ENCODE results near the gene FPGS. TPM values are rescaled to one million over a fixed set of nuclear protein-coding genes. Genes with fewer than 3 reads are reported as not detected.

FPGS gene
- total RNA-seq, 1 experiment from 2014 or later, result 81.7 TPM

DNA sequence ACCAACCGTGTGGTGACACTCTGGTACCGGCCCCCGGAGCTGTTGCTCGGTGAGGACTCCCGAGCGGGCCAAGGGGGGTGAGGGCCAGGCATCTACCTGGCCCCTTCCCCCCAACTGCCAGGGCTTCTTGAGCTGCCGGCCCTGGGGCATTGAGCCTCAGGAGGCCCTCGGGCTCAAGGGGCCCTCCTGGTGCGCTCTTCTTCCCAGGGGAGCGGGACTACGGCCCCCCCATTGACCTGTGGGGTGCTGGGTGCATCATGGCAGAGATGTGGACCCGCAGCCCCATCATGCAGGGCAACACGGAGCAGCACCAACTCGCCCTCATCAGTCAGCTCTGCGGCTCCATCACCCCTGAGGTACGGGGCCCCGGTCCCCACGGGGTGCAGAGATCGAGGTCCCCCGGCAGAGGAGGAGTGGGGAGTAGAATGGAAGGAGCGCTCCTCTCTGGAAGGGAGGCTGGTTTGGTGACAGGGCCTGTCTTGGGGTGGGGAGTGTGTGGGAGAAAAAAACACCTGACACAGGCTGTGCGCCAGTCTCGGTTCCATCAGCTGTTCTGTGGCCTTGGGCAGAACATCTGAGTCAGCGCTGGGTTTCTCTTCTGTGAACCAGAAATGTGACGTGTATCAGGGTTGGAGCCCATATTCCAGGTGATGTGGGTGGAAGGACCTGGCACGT, 14.2 kb upstream of the FPGS start (continued):
- TF ChIP-seq, protein P1, sequence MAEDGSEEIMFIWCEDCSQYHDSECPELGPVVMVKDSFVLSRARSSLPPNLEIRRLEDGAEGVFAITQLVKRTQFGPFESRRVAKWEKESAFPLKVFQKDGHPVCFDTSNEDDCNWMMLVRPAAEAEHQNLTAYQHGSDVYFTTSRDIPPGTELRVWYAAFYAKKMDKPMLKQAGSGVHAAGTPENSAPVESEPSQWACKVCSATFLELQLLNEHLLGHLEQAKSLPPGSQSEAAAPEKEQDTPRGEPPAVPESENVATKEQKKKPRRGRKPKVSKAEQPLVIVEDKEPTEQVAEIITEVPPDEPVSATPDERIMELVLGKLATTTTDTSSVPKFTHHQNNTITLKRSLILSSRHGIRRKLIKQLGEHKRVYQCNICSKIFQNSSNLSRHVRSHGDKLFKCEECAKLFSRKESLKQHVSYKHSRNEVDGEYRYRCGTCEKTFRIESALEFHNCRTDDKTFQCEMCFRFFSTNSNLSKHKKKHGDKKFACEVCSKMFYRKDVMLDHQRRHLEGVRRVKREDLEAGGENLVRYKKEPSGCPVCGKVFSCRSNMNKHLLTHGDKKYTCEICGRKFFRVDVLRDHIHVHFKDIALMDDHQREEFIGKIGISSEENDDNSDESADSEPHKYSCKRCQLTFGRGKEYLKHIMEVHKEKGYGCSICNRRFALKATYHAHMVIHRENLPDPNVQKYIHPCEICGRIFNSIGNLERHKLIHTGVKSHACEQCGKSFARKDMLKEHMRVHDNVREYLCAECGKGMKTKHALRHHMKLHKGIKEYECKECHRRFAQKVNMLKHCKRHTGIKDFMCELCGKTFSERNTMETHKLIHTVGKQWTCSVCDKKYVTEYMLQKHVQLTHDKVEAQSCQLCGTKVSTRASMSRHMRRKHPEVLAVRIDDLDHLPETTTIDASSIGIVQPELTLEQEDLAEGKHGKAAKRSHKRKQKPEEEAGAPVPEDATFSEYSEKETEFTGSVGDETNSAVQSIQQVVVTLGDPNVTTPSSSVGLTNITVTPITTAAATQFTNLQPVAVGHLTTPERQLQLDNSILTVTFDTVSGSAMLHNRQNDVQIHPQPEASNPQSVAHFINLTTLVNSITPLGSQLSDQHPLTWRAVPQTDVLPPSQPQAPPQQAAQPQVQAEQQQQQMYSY (CRISPR knock-in tag; IDR thresholded peaks at IDR 0.05), result no peak
- no peak for TF ChIP-seq JAZF1 (CRISPR knock-in tag; IDR thresholded peaks at IDR 0.05)
- no peak for TF ChIP-seq RORB (CRISPR knock-in tag; IDR thresholded peaks at IDR 0.05)
- TF ChIP-seq, protein P2, sequence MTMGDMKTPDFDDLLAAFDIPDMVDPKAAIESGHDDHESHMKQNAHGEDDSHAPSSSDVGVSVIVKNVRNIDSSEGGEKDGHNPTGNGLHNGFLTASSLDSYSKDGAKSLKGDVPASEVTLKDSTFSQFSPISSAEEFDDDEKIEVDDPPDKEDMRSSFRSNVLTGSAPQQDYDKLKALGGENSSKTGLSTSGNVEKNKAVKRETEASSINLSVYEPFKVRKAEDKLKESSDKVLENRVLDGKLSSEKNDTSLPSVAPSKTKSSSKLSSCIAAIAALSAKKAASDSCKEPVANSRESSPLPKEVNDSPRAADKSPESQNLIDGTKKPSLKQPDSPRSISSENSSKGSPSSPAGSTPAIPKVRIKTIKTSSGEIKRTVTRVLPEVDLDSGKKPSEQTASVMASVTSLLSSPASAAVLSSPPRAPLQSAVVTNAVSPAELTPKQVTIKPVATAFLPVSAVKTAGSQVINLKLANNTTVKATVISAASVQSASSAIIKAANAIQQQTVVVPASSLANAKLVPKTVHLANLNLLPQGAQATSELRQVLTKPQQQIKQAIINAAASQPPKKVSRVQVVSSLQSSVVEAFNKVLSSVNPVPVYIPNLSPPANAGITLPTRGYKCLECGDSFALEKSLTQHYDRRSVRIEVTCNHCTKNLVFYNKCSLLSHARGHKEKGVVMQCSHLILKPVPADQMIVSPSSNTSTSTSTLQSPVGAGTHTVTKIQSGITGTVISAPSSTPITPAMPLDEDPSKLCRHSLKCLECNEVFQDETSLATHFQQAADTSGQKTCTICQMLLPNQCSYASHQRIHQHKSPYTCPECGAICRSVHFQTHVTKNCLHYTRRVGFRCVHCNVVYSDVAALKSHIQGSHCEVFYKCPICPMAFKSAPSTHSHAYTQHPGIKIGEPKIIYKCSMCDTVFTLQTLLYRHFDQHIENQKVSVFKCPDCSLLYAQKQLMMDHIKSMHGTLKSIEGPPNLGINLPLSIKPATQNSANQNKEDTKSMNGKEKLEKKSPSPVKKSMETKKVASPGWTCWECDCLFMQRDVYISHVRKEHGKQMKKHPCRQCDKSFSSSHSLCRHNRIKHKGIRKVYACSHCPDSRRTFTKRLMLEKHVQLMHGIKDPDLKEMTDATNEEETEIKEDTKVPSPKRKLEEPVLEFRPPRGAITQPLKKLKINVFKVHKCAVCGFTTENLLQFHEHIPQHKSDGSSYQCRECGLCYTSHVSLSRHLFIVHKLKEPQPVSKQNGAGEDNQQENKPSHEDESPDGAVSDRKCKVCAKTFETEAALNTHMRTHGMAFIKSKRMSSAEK (CRISPR knock-in tag; IDR thresholded peaks at IDR 0.05; ENCODE audit: borderline replicate concordance), result no peak
- TF ChIP-seq, protein P3, sequence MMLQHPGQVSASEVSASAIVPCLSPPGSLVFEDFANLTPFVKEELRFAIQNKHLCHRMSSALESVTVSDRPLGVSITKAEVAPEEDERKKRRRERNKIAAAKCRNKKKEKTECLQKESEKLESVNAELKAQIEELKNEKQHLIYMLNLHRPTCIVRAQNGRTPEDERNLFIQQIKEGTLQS (CRISPR knock-in tag; conservative IDR thresholded peaks at IDR 0.05), result no peak
- TF ChIP-seq ZNF232 (CRISPR knock-in tag; IDR thresholded peaks at IDR 0.05), result no peak

DNA sequence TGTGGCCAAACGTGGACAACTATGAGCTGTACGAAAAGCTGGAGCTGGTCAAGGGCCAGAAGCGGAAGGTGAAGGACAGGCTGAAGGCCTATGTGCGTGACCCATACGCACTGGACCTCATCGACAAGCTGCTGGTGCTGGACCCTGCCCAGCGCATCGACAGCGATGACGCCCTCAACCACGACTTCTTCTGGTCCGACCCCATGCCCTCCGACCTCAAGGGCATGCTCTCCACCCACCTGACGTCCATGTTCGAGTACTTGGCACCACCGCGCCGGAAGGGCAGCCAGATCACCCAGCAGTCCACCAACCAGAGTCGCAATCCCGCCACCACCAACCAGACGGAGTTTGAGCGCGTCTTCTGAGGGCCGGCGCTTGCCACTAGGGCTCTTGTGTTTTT, 13.5 kb upstream of the FPGS start:
- H3K36me3 Mint-ChIP-seq, result peaks cover 53% of the 10 kb centered on the region
- no peaks in the 10 kb centered on the region for H3K9me3 Mint-ChIP-seq
- H3K4me3 Mint-ChIP-seq, result no peak overlapping the region
- ChIA-PET POLR2A (no interaction called here), CTCF (no interaction called here)
- DNase-seq (ENCODE audit: low spot score) (no peak), ATAC-seq (no peak)
- H3K4me1 Mint-ChIP-seq, result peaks cover 25% of the 10 kb centered on the region
- H3K27ac Mint-ChIP-seq, result no peak overlapping the region
- H3K27me3 Mint-ChIP-seq (ENCODE audit: low read depth), result no peaks in the 10 kb centered on the region
- no peak for TF ChIP-seq ZNF219 (CRISPR knock-in tag; IDR thresholded peaks at IDR 0.05; ENCODE audit: borderline replicate concordance)
- TF ChIP-seq, protein P4, sequence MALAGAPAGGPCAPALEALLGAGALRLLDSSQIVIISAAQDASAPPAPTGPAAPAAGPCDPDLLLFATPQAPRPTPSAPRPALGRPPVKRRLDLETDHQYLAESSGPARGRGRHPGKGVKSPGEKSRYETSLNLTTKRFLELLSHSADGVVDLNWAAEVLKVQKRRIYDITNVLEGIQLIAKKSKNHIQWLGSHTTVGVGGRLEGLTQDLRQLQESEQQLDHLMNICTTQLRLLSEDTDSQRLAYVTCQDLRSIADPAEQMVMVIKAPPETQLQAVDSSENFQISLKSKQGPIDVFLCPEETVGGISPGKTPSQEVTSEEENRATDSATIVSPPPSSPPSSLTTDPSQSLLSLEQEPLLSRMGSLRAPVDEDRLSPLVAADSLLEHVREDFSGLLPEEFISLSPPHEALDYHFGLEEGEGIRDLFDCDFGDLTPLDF (CRISPR knock-in tag; IDR thresholded peaks at IDR 0.05), result no peak
- TF ChIP-seq PRRX2 (CRISPR knock-in tag; IDR thresholded peaks at IDR 0.05), result no peak
- no peak for TF ChIP-seq NR2C2 (CRISPR knock-in tag; IDR thresholded peaks at IDR 0.05)
- no peak for TF ChIP-seq ESRRA (CRISPR knock-in tag; IDR thresholded peaks at IDR 0.05; ENCODE audit: borderline replicate concordance)
- no peak for TF ChIP-seq NR3C1 (CRISPR knock-in tag; conservative IDR thresholded peaks at IDR 0.05; ENCODE audit: low read depth)
- no peak for TF ChIP-seq KAT7 (CRISPR knock-in tag; IDR thresholded peaks at IDR 0.05; ENCODE audit: borderline replicate concordance)
- TF ChIP-seq, protein P5, sequence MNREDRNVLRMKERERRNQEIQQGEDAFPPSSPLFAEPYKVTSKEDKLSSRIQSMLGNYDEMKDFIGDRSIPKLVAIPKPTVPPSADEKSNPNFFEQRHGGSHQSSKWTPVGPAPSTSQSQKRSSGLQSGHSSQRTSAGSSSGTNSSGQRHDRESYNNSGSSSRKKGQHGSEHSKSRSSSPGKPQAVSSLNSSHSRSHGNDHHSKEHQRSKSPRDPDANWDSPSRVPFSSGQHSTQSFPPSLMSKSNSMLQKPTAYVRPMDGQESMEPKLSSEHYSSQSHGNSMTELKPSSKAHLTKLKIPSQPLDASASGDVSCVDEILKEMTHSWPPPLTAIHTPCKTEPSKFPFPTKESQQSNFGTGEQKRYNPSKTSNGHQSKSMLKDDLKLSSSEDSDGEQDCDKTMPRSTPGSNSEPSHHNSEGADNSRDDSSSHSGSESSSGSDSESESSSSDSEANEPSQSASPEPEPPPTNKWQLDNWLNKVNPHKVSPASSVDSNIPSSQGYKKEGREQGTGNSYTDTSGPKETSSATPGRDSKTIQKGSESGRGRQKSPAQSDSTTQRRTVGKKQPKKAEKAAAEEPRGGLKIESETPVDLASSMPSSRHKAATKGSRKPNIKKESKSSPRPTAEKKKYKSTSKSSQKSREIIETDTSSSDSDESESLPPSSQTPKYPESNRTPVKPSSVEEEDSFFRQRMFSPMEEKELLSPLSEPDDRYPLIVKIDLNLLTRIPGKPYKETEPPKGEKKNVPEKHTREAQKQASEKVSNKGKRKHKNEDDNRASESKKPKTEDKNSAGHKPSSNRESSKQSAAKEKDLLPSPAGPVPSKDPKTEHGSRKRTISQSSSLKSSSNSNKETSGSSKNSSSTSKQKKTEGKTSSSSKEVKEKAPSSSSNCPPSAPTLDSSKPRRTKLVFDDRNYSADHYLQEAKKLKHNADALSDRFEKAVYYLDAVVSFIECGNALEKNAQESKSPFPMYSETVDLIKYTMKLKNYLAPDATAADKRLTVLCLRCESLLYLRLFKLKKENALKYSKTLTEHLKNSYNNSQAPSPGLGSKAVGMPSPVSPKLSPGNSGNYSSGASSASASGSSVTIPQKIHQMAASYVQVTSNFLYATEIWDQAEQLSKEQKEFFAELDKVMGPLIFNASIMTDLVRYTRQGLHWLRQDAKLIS (CRISPR knock-in tag; IDR thresholded peaks at IDR 0.05; ENCODE audit: borderline replicate concordance), result no peak
- no peak for TF ChIP-seq JUN (CRISPR knock-in tag; IDR thresholded peaks at IDR 0.05)
- no peak for TF ChIP-seq FOXJ3 (CRISPR knock-in tag; IDR thresholded peaks at IDR 0.05; ENCODE audit: borderline replicate concordance)
- TF ChIP-seq, protein P6, sequence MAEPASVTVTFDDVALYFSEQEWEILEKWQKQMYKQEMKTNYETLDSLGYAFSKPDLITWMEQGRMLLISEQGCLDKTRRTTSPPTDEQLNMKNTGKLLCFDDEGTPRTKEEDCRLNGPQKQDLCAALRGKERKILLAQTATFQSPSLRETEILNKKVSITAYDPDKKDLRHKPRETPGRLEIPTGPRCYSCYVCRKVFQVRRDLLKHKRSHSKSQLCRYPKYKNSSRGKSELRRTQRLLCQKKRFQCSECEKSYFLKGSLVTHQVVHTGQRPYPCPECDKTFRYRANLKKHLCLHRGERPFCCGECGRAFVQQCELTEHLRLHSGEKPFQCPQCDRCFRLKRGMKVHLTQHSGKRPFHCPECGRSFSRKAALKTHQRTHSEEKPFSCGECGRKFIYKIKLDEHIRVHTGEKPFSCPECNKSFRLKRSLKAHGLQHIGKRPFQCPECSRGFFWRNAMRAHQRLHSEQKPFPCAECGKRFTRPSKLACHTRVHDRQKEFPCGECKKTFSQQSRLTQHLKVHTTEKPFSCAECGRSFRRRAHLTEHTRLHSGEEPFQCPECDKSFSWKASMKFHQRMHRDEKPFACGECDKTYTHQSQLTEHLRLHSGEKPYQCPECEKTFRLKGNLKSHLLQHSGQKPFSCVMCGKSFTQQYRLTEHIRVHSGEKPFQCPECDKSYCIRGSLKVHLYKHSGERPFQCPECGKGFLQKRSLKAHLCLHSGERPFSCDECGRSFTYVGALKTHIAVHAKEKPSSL (CRISPR knock-in tag; conservative IDR thresholded peaks at IDR 0.05), result no peak
- TF ChIP-seq ZNF121 (CRISPR knock-in tag; IDR thresholded peaks at IDR 0.05), result no peak
- TF ChIP-seq ETV6 (CRISPR knock-in tag; IDR thresholded peaks at IDR 0.05), result no peak
- TF ChIP-seq, protein P7, sequence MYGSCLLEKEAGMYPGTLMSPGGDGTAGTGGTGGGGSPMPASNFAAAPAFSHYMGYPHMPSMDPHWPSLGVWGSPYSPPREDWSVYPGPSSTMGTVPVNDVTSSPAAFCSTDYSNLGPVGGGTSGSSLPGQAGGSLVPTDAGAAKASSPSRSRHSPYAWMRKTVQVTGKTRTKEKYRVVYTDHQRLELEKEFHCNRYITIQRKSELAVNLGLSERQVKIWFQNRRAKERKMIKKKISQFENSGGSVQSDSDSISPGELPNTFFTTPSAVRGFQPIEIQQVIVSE (CRISPR knock-in tag; IDR thresholded peaks at IDR 0.05; ENCODE audit: borderline replicate concordance), result no peak

All from WTC11 (cell line).